Bronchial epithelial cell (primary cell): ENCODE data around the gene EBPL. TPM values are rescaled to one million over a fixed set of nuclear protein-coding genes. Genes with fewer than 3 reads are reported as not detected.

Source experiments
- DNase-seq: peaks from one replicate; pipeline ENCODE4 v3.0.0-alpha.2; 2010; ENCODE audit warnings: low read depth
- FAIRE-seq: peaks from 2 replicates; lab custom pipeline; 2011; peaks lifted over from hg19 to GRCh38; lab: Jason Lieb, UNC
- H3K27me3 ChIP-seq: 2 replicates; pipeline ENCODE4 v1.5.1; 2011; ENCODE audit warnings: low read length; ENCODE audit not compliant: control insufficient read depth, insufficient read depth
- H3K36me3 ChIP-seq: 2 replicates; pipeline ENCODE4 v1.5.1; 2011; ENCODE audit warnings: low read length; ENCODE audit not compliant: control insufficient read depth, insufficient read depth
- H3K4me3 ChIP-seq: 2 replicates; pipeline ENCODE4 v1.5.1; 2011; ENCODE audit warnings: mild to moderate bottlenecking, low read depth, low read length, control low read depth
- CTCF ChIP-seq: IDR thresholded peaks from 2 replicates; pipeline ENCODE4 v1.5.1; 2011; ENCODE audit warnings: mild to moderate bottlenecking, moderate library complexity, low read length, control low read depth, inconsistent platforms; ENCODE audit not compliant: insufficient read depth, severe bottlenecking
- total RNA-seq: library from RNA; depleted of rRNA; stranded (reverse); fragments of >200 nt; gene quantifications from 2 replicates; pipeline ENCODE4 v1.2.1, GENCODE V29; 2014

Gene EBPL
- total RNA-seq, 1 donor from 2014 or later, result 146 TPM

- Histone ChIP-seq H3K4me3 (no peak overlapping the region), H3K36me3 (peaks cover 9% of the 10 kb centered on the region), H3K27me3 (no peaks in the 10 kb centered on the region)
- DNase-seq (peak; percentile 73), FAIRE-seq (no peak)
- TF ChIP-seq CTCF, result no peak
Observed at GRCh38 chr13:49681842-49682435, 9.3 kb downstream of the EBPL start.

- DNase-seq, result no peak
Observed at GRCh38 chr13:49679246-49679645, 12.0 kb downstream of the EBPL start.

GRCh38 chr13:49678191-49678914 is 12.9 kb downstream of the EBPL start:
- H3K36me3 ChIP-seq, result peaks cover 6% of the 10 kb centered on the region
- H3K27me3 ChIP-seq, result no peaks in the 10 kb centered on the region
- no peak for FAIRE-seq
- no peak for DNase-seq
- TF ChIP-seq CTCF, result no peak
- H3K4me3 ChIP-seq, result no peak overlapping the region

More at GRCh38 chr13:49679246-49679645, 12.0 kb downstream of the EBPL start:
- Histone ChIP-seq H3K4me3 (no peak overlapping the region), H3K27me3 (no peaks in the 10 kb centered on the region), H3K36me3 (peaks cover 6% of the 10 kb centered on the region)
- TF ChIP-seq CTCF, result peak; percentile 29
- FAIRE-seq, result no peak

- no peak for DNase-seq
- Histone ChIP-seq H3K27me3 (no peaks in the 10 kb centered on the region), H3K4me3 (no peak overlapping the region), H3K36me3 (peaks cover 6% of the 10 kb centered on the region)
- TF ChIP-seq CTCF, result no peak
- no peak for FAIRE-seq
Observed at GRCh38 chr13:49676581-49677298, 14.5 kb downstream of the EBPL start.

GRCh38 chr13:49670828-49671227 is 20.5 kb downstream of the EBPL start:
- peaks cover 11% of the 10 kb centered on the region for H3K36me3 ChIP-seq
- no peak overlapping the region for H3K4me3 ChIP-seq
- DNase-seq (no peak), FAIRE-seq (no peak)
- no peak for TF ChIP-seq CTCF
- no peaks in the 10 kb centered on the region for H3K27me3 ChIP-seq
